ENCODE data around the gene HHIPL1.
"Not testable (repeated sequence)": the region's sequence is repeated elsewhere in the genome, so short reads cannot be mapped to it uniquely, and the experiment has no call there.

The HHIPL1 gene

GRCh38 chr14:99637624-99638023, 7.3 kb upstream of the HHIPL1 start:
- TF ChIP-seq CTCF (IDR thresholded peaks at IDR 0.05), result no peak
- no peak for TF ChIP-seq ZFX (IDR thresholded peaks at IDR 0.05; ENCODE audit: borderline replicate concordance)
- no peak overlapping the region for H3K27ac ChIP-seq

- H3K27ac ChIP-seq, result not testable (repeated sequence)
Measured at GRCh38 chr14:99642771-99643170, 2.2 kb upstream of the HHIPL1 start.

- TF ChIP-seq ZFX (IDR thresholded peaks at IDR 0.05; ENCODE audit: borderline replicate concordance) (no peak), CTCF (IDR thresholded peaks at IDR 0.05) (no peak)
- no peak overlapping the region for H3K27ac ChIP-seq
Measured at GRCh38 chr14:99643343-99643742, 1.6 kb upstream of the HHIPL1 start.

- H3K27ac ChIP-seq, result no peak overlapping the region
- no peak for TF ChIP-seq ZFX (IDR thresholded peaks at IDR 0.05; ENCODE audit: borderline replicate concordance)
- TF ChIP-seq CTCF (IDR thresholded peaks at IDR 0.05), result no peak
Measured at GRCh38 chr14:99644035-99644587, 818 bp upstream of the HHIPL1 start.

GRCh38 chr14:99645545-99646505, 896 bp downstream of the HHIPL1 start:
- H3K27ac ChIP-seq, result no peak overlapping the region
- TF ChIP-seq ZFX (IDR thresholded peaks at IDR 0.05; ENCODE audit: borderline replicate concordance) (no peak), CTCF (IDR thresholded peaks at IDR 0.05) (no peak)

GRCh38 chr14:99647411-99647810, 2.5 kb downstream of the HHIPL1 start:
- TF ChIP-seq ZFX (IDR thresholded peaks at IDR 0.05; ENCODE audit: borderline replicate concordance) (no peak), CTCF (IDR thresholded peaks at IDR 0.05) (no peak)
- no peak overlapping the region for H3K27ac ChIP-seq

- H3K27ac ChIP-seq, result no peak overlapping the region
- TF ChIP-seq ZFX (IDR thresholded peaks at IDR 0.05; ENCODE audit: borderline replicate concordance), result no peak
- no peak for TF ChIP-seq CTCF (IDR thresholded peaks at IDR 0.05)
Measured at GRCh38 chr14:99648027-99648784, 3.3 kb downstream of the HHIPL1 start.
